ENCODE data around the gene THRB.
A peak's percentile ranks its signal among the peaks of the same experiment; 100 is the strongest.

Gene THRB

DNA sequence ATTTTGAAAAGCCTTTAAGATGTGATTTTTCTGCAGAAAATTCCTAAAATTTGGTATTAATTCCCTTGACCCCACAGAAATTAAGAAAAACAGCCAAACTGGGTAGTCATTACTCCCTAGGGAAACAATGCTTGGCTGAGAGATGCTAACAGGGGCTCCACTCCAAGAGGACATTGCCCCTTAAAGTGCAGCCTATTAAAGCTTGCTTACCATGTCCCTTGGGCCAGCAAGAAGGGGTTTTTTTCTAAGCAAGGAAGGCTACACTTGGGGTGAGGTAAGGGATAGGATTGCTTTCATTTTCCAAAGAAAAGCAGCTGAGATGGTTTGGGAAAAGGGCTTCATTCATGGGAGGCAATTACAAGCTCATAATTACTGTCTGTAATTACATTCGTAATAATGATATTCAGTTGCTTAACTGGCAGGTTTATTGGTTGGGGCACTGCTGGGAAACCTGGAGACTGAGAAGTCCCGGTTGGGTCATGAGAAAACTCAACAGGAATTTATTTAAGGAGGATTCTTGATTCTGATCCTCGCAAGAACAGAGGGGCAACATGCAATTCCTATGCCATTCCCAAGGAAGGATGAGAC, 302.1 kb downstream of the THRB start:
- in situ Hi-C loops (cut with MboI; ENCODE audit: low pct_unique_long_range_greater_than_20kb, low sequenced_read_pairs), result no loop called here
- DNase-seq, result no peak

DNA sequence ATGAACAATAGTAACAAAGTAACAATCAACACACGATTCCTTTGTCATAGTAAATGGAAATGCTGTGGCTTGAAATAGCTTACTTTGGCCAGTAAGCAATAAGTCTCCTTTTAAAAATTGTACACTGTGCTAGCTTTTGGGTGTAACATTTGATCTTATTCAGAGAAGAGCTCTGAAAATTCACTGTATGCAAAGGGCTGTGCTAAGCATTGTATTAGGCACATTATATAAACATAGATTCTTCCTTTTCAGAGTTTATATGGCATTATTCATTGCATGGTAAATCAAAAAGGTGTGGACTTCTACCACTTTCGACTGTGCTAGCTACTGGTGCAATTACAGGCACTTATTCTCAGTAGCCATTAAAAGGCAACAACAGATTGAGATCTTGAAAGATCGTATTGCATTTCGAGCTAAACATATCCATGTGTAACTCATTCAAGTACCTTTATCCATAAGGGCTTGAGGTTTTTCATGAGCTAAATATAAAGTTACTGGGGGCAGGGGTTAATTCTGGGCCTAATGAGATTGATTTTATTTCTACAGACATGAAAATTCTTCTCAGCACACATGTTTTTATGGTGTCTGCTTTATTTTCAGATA, 302.7 kb downstream of the THRB start:
- in situ Hi-C loops (cut with MboI; ENCODE audit: low pct_unique_long_range_greater_than_20kb, low sequenced_read_pairs), result no loop called here
- DNase-seq, result no peak

DNA sequence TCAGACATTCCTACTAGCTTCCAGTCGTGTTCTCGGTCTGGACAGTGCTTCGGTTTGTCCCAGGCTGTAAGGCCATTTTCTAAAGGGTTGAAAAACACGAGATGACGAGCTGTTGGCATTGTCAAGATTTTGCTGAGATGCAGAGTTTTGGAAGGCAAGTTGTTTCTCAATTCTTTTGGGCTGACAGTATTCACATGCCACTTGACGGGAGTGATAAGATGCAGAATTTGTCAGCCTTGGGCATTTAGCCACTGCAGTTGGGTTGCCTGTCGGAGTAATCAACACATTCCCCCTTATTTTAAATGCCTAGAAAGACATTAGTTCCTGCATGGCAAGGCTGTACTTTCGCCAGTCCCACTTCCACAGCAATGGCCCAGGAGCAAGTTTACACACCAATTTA, 304.4 kb downstream of the THRB start:
- DNase-seq, result no peak
- in situ Hi-C loops (cut with MboI; ENCODE audit: low pct_unique_long_range_greater_than_20kb, low sequenced_read_pairs), result no loop called here

DNA sequence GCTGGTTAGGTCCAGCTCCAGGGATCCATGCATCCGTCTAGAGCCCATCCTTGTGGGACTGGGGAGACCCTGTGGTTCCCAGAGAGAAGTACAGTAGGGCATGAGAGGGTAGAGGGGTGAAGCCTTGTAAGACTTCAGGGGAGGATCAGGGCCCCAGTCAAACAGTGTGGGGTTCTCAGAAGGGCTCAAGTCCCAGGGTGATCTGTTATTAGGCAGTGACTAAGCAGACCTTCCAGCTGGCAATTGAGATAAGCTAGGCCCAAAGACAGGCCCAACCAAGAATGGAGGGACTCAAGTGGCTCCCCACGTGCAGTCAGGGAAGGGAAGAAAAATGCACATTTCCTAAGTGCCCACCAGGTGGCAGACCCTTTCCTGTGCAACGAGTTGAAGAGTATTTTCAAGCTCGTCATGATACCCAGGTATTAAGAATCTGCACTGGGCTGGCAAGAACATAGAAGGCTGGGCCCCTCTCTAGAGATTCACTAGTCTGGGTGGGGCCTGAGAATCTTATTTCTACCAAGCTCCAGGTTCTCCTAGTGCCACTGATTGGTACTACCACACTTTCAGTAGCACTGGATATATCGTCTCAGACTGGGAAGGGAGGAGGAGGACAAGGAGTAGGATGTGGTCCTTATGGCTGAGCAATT, 308.8 kb downstream of the THRB start:
- DNase-seq, result peak; percentile 34
- in situ Hi-C loops (cut with MboI; ENCODE audit: low pct_unique_long_range_greater_than_20kb, low sequenced_read_pairs), result no loop called here

DNA sequence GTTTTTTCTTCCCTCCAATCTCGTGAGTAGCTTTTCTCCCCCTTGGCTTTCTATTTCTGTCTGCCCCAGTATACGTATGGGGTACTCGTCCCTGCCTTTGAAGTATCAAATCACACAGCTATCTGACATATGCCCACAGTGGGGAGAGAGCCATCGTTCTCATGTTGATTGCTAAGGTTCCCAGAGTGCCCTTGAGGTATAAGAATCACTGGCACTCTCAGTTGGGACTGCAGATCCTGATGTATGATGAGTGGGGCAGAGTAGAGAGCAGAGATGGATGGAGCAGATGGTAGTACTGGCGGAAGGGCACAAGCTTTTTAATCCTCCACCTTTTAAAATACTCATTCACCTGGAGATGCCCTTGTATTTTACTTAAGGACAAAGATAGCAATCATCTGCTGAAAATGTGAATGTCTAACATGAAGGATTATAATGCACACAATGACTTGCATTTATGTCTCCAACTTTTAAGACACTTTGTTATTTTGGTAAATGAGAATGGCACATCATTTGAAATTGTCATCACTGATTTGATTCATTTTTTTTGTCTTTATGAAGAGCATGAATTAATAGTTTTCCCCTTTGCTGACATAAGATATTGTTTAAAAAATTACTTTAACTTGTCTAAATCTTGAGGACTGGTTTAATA, 310.0 kb downstream of the THRB start:
- DNase-seq, result no peak
- in situ Hi-C loops (cut with MboI; ENCODE audit: low pct_unique_long_range_greater_than_20kb, low sequenced_read_pairs), result no loop called here

DNA sequence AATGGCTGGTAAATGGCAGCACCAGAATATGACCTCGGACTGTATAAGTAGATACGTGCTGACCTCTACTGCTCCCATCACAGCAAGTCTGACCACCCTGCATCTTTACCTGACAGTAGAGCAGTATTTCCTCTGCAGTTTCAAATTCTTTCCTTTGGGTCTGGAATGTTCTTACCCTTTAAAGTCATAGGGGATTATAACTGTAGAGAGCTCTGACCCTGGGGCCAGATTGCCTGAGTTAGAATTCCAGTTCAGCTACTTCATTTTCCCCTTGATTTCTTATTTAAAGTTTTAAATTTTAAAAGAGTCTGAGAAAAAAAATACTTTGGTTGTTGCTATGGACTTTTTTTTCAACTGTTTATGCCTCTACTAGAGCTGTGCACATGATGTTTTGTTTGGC, 311.9 kb downstream of the THRB start:
- in situ Hi-C loops (cut with MboI; ENCODE audit: low pct_unique_long_range_greater_than_20kb, low sequenced_read_pairs), result no loop called here
- DNase-seq, result no peak

DNA sequence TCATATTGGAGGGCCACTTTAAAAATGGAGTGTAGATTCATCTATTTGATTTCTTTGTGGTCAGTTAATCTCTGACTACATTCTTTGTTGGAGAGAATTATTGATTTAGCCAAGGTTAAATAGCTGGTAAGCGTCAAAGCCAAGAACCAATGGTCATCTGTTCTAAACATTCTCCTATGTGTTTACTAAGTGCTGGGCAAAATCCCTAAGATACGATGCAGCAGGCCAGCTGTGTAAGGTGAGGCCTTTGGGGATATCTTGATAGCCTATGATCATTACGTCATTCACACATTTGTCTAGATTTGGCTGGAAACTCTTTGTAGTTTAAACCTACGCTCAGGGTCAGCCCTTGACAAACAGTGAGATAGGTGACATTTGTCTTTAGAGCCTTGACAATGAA, 313.4 kb downstream of the THRB start:
- no peak for DNase-seq

DNA sequence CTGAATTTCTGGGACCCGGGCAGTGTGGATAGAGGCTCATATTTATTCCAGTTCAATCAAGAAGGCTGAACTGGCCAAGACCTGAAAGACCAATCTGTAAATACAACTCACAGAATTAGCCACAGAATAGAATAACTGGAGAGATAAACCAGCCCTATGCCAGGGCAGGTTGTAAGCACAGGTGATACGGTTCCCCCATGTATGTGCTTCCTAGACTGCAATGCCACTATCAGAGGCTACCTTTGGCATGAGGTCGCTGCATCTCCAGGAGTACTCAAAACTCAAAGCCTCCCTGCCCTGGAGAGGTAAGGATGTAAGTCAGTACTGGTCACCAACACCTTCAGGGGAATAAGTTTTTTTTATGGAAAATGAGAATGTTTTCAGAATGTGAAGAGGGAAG, 314.0 kb downstream of the THRB start:
- no peak for DNase-seq
- in situ Hi-C loops (cut with MboI; ENCODE audit: low pct_unique_long_range_greater_than_20kb, low sequenced_read_pairs), result no loop called here

More for the DNA sequence above, 313.4 kb downstream of the THRB start:
- in situ Hi-C loops (cut with MboI; ENCODE audit: low pct_unique_long_range_greater_than_20kb, low sequenced_read_pairs), result no loop called here

DNA sequence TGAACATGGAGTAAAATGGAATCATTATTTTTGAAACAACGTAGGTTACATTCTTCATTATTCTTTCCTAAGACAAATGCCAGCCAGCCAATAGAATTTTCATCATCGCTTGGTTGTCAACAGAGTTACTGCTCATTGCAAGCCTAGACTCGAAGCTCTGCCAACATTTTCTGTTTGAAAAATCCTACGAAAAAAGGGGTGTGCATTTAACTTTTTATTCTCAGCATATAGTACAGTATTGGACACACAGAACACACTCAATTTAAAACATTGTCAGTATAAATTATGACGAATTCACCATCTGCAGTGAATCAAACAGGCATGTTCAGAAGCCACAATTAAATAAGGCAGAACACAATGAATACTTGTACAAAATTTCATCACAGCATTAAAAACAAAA, 317.4 kb downstream of the THRB start:
- no peak for DNase-seq
- in situ Hi-C loops (cut with MboI; ENCODE audit: low pct_unique_long_range_greater_than_20kb, low sequenced_read_pairs), result no loop called here

DNA sequence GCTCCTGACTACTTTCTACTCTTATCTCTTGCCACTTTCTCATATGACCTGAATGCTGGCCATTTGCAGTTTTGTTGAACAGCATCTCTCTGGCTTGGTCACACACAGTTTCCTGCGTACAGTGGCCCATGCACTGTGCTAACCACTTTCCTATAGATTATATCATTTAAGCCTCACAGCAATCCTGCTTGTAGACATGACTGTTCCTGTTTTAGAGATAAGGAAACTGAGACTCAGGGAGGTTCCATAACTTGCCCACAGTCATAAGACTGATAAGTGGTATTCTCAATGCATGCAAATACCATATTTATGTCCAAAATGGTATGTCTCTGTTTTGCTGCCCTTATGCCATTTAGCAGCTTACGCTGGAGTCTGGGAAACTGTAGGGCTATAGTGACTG, 320.0 kb downstream of the THRB start:
- no peak for DNase-seq
- in situ Hi-C loops (cut with MboI; ENCODE audit: low pct_unique_long_range_greater_than_20kb, low sequenced_read_pairs), result no loop called here

DNA sequence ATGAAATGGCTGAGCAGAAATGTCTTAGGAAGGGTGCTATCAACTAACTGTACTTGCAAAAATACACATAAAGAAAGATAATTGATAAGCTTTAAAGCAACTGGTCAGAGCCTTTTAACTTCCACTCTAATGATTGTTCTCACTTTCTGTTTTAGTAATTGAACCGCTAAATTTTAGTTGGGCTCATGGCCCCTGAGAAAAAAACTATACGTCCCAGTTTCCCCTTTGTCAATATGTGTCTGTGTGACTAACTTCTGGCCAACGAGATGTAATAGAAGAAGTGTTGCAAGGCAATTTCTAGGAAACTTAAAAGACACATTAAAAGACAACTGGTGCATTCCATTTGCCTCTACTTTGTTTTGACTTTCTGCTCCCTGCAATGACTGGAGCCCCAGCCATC, 325.7 kb downstream of the THRB start:
- DNase-seq, result no peak
- in situ Hi-C loops (cut with MboI; ENCODE audit: low pct_unique_long_range_greater_than_20kb, low sequenced_read_pairs), result no loop called here

DNA sequence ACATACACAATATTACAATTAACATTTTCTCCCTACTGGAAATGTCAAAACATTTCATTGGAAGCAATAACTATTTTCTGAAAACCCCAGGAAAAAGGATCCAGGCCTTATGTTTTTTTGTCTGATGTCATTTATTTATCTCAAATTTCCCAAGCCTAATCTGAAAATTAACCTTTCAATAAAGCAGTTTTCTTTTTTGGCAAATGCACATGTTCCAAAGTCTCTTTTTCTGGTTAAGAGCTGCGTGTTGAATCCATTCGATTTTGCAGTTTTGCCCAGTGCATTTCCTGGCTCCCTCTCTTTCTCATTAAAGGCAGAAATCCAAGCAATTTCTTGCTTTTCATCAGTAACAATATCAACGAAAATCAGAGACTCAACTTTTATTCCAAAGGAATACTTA, 327.2 kb downstream of the THRB start:
- in situ Hi-C loops (cut with MboI; ENCODE audit: low pct_unique_long_range_greater_than_20kb, low sequenced_read_pairs), result no loop called here
- DNase-seq, result no peak

DNA sequence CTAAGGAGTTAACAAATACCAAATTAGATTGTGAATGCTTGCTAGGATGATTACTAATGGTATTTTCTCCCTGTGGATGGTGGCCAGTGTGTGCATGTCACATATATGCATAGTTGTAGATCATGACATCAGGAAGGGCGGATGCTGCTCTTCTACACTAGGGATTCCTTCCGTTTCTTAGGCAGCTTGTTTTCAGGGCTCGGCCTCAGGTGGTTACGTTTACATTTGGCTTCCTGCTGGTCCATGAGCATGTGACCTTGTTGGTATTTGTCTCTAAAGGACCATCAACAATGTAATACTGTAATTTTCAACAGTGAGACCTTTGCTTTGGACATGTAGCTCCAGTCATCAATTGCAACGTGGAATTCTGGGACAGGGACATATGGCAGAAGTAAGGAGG, 328.1 kb downstream of the THRB start:
- no peak for DNase-seq
- in situ Hi-C loops (cut with MboI; ENCODE audit: low pct_unique_long_range_greater_than_20kb, low sequenced_read_pairs), result no loop called here

DNA sequence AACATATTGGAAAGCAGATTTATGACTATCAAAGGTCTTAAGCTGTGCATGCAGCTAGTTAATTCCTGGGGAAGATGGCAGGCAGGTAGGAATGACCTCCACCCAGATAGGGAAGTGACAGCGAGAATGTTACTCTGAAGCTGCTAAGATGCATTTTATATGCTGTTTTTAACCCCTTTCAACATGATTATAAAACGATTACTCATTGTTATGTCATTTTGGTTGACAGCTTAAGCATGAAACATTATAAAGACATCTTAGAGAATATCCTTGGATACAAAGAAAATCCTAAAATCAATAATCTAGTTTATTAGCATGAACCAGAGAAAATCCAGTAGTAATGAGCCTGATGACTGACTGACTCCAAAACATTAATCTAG, 329.1 kb downstream of the THRB start:
- in situ Hi-C loops (cut with MboI; ENCODE audit: low pct_unique_long_range_greater_than_20kb, low sequenced_read_pairs), result no loop called here
- no peak for DNase-seq

DNA sequence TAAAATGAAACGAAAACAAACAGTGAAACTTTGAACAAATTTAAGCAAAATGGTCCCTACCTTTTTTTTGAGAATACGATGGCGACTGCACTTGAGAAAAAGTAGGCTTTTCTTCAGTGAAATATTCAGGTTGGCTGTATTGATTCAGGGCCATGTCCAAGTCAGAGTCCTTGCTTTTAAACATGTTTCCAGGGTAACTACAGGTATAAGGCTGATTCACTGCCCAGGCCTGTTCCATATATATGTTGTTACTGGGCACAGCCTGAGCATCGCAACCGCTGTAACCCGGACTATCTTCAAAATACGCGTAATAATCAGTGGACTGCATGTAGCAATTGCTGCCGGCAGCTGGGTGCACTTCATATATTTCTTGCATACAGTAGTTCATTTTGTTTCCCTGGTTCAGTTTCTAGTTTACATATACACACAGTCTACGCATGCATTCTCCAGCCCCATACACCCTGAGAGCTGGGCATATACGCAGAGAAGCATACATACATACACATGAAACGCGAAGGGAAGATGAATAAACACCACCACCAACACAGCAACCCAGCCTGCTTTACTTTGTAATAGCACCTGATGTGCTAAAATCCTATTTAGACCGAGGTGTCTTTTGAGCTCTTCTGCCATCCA, 329.6 kb downstream of the THRB start:
- in situ Hi-C loops (cut with MboI; ENCODE audit: low pct_unique_long_range_greater_than_20kb, low sequenced_read_pairs), result no loop called here

DNA sequence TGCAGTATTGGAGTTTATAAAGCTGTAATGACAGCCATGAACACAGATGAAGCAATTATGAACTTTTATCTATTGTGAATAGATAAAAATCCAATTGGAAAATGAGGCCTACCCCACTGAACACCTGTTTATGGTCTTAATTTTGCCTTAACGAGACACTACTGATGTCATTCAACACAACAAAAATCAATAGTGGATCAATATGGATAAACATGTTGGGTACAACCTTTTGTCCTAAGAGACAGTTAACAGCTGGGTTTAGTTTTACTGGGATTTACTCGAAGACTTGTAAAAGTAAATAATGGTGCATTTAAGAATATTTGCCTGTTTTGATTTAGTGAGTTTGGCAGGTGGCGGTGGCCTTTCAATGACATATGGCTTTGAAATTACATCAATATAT, 331.7 kb downstream of the THRB start:
- no peak for DNase-seq
- in situ Hi-C loops (cut with MboI; ENCODE audit: low pct_unique_long_range_greater_than_20kb, low sequenced_read_pairs), result no loop called here

More for the DNA sequence above, 329.6 kb downstream of the THRB start:
- no peak for DNase-seq

DNA sequence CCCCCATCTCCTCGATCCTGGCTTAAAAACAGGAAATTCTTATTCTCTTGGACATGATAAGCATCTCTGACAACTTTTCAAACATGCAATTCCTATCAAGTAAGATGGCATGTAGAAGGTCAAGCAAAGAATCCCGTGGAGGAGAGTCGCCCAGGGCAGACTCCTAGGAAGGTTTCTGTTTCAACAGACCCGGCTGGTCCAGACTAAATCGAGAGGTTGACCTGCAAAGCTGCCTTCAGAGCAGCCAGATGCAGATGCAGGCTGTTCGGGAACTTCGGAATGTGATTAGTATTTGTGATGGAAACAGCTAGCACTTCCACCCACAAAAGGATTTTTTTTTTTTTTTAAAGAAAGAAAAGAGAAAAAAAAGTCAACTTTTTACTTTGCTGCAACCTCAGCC, 332.8 kb downstream of the THRB start:
- in situ Hi-C loops (cut with MboI; ENCODE audit: low pct_unique_long_range_greater_than_20kb, low sequenced_read_pairs), result no loop called here

DNA sequence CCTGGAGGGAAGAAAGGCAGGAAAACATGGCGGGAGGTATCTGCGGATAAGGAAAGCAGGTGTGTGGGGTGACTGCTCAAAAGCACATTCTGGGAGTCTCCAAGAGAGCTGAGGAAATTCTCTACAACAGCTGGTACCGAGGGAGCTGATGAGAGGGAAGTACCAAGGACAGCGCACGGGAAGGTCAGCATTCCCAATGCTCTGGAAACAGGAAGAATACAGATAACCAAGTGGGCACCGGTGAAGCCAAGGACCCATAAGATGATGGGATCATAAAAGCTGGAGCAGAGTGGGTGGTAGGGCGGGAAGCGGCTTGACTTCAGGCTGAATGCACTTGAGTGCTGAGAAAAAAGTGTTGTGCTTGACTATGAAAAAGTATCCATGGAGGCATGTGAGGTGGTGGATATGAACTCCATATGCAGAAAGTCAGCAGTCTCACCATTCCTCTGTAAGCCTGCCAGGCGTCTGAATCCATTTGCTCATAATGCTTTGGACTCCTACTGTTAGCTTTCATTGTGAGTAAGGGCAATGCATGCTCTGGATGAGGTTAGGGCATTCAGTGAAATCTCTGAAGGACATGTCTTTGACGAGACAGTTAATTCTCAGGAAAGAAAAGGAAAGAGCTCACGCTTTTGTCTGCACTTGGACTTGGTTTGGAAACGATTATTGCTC, 334.1 kb downstream of the THRB start:
- in situ Hi-C loops (cut with MboI; ENCODE audit: low pct_unique_long_range_greater_than_20kb, low sequenced_read_pairs), result no loop called here
- no peak for DNase-seq

More for the DNA sequence above, 332.8 kb downstream of the THRB start:
- no peak for DNase-seq

DNA sequence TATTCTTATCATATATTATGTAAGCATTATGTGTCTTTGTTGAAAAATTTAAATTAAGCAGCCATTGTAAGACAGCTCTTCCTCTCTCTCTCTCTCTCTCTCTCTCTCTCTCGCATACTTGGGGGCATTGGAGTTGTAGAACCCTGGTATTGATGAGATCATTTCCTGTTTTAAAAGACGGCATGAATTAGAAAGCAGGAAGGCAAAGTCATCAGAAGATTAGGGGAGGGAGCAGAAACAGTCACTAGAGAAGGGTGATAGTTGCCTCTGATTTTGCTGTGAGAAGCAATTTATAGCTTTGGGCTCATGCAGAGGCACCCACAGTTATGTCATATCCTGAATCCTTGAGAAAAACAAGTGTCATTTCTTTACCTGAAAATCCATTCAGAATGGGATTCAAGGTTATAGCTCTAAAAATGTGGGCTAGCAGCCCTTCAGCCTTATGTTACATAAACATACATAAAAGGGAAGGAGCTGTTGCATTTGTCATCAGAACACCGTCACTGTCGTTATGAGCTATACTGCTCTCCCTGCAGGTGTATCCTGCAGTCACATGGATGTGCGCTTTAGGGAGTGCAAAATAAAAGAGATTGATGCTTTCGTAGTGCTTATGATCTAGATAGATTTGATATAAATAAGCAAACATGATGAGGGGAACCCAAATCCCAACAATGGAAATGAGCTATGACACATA, 335.7 kb downstream of the THRB start:
- DNase-seq, result no peak
- in situ Hi-C loops (cut with MboI; ENCODE audit: low pct_unique_long_range_greater_than_20kb, low sequenced_read_pairs), result no loop called here
